ENCODE measurements around the gene EHD3. TPM values are rescaled to one million over a fixed set of nuclear protein-coding genes. Genes with fewer than 3 reads are reported as not detected.

The EHD3 gene
- total RNA-seq, 1 donor = 8.2 TPM

GRCh38 chr2:31300309-31300708, 66.4 kb downstream of the EHD3 start:
- no peaks in the 10 kb centered on the region for H3K9me3 ChIP-seq (ENCODE audit: low read depth, low read length)
- H3K4me1 ChIP-seq (ENCODE audit: insufficient read depth, low read length) = no peaks in the 10 kb centered on the region
- H3K27me3 ChIP-seq (ENCODE audit: insufficient read depth, low read length) = no peaks in the 10 kb centered on the region
- H3K4me3 ChIP-seq (ENCODE audit: low read length) = no peak overlapping the region

- H3K4me3 ChIP-seq (ENCODE audit: low read length) = no peak overlapping the region
- H3K9me3 ChIP-seq (ENCODE audit: low read depth, low read length) = no peaks in the 10 kb centered on the region
- no peaks in the 10 kb centered on the region for H3K4me1 ChIP-seq (ENCODE audit: insufficient read depth, low read length)
- H3K27me3 ChIP-seq (ENCODE audit: insufficient read depth, low read length) = no peaks in the 10 kb centered on the region
Measured at GRCh38 chr2:31302940-31303563, 69.1 kb downstream of the EHD3 start.

DNA sequence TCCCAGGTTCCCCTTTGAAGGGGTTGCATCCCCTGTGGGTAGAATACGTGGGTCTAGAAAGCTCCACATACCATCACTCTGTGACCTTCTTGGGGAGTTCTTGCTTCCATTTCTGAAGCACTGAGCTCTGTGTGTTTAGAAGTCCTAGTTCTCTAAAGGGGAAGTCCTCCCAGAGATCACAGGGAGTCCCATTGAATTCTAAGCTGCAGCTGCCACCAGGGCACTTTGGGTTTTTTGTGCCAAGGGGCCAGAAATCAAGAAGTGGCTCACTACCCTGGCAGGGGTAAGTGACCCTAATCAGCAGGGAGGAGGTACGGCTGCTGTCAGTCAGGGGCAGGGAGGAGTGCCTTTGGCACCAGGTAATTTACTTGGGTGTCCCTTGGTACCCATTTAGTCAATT, 70.9 kb downstream of the EHD3 start:
- H3K9me3 ChIP-seq (ENCODE audit: low read depth, low read length) = no peaks in the 10 kb centered on the region
- no peaks in the 10 kb centered on the region for H3K4me1 ChIP-seq (ENCODE audit: insufficient read depth, low read length)
- no peaks in the 10 kb centered on the region for H3K27me3 ChIP-seq (ENCODE audit: insufficient read depth, low read length)

GRCh38 chr2:31312898-31313297, 78.9 kb downstream of the EHD3 start:
- Histone ChIP-seq H3K4me1 (ENCODE audit: insufficient read depth, low read length) (peaks cover 9% of the 10 kb centered on the region), H3K27me3 (ENCODE audit: insufficient read depth, low read length) (no peaks in the 10 kb centered on the region), H3K9me3 (ENCODE audit: low read depth, low read length) (no peaks in the 10 kb centered on the region), H3K4me3 (ENCODE audit: low read length) (no peak overlapping the region)

More for the DNA sequence above, 70.9 kb downstream of the EHD3 start:
- no peak overlapping the region for H3K4me3 ChIP-seq (ENCODE audit: low read length)

GRCh38 chr2:31314761-31315160, 80.8 kb downstream of the EHD3 start:
- H3K27me3 ChIP-seq (ENCODE audit: insufficient read depth, low read length) = no peaks in the 10 kb centered on the region
- H3K4me1 ChIP-seq (ENCODE audit: insufficient read depth, low read length) = peaks cover 27% of the 10 kb centered on the region
- no peaks in the 10 kb centered on the region for H3K9me3 ChIP-seq (ENCODE audit: low read depth, low read length)
- no peak overlapping the region for H3K4me3 ChIP-seq (ENCODE audit: low read length)

DNA sequence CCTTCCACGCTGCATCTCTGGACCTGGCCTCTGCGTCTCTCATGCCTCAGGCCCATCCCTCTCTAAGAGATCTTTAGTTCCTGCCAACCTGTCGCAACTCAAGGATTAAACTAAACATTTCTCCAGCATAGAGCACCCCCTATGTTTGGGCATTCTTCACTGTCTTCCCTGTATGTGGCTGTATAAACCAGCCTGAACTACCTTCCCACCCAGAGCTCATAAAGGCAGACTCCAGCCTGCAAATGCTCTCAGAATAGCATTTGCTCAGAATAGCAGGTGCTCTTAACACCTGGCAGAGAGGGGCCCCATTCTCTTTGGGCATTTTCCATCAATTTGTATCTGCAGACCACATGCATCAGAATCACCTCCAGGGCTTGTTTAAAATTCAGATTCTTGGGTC, 83.4 kb downstream of the EHD3 start:
- H3K9me3 ChIP-seq (ENCODE audit: low read depth, low read length) = no peaks in the 10 kb centered on the region
- H3K4me3 ChIP-seq (ENCODE audit: low read length) = no peak overlapping the region
- H3K4me1 ChIP-seq (ENCODE audit: insufficient read depth, low read length) = peaks cover 37% of the 10 kb centered on the region
- no peaks in the 10 kb centered on the region for H3K27me3 ChIP-seq (ENCODE audit: insufficient read depth, low read length)

DNA sequence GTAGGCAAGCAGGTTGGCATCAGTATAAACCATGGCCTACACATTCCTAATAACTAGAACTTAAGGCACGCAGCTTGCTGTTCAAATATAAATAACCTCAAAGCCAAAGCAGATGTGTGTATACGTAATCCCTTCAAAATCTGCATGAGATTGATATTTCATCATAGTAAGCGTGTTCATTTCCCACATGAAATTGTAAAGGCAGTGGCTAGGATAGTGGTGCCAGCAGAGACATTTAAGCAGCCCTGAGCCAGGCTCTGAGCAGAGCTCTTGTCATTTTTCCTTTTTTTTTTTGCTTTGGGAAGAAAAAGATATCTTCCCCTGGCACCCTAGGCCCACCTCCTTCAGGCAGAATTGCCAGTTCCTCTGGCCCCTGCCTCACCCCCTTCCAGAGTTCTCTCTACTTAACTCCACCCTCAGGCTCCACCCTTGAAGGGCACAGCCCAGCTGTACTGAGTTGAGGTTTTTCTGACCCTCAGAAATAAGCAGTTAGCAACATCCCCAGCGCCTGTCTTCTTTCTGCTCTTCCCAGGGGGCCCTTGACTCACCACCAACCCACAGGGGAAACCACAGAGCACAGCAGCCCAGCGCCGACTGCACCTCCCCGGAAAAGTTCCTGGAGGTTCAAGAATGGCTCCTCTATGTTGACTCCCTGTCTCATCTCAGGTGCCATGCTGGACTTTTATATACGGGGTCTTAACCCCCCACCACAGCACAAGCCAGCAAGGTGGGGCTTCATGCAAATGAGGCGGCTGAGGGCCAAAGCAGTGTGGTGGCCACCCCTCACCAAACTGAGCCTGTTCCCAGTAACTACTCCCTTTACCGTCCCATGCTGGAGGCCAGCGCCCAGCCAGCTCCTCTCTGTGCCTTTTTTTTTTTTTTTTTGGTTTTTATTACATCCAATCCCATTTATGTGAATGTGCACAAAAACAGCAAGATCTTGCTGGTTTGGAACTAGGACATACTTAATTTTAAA, 84.7 kb downstream of the EHD3 start:
- no peak overlapping the region for H3K4me3 ChIP-seq (ENCODE audit: low read length)

More for the DNA sequence above, 84.7 kb downstream of the EHD3 start:
- Histone ChIP-seq H3K9me3 (ENCODE audit: low read depth, low read length) (no peaks in the 10 kb centered on the region), H3K27me3 (ENCODE audit: insufficient read depth, low read length) (no peaks in the 10 kb centered on the region), H3K4me1 (ENCODE audit: insufficient read depth, low read length) (peaks cover 37% of the 10 kb centered on the region)

Other genes starting within 250 kb of the EHD3 start
- gene GALNT14, start 95.7 kb upstream of the EHD3 start, total RNA-seq = 0.31 TPM
- 0.21 TPM for gene CAPN14, start 16.6 kb upstream of the EHD3 start, total RNA-seq
- not detected for gene XDH, start 180.6 kb downstream of the EHD3 start, total RNA-seq

Data from mononuclear cell (primary cell).